ENCODE data around the gene GNGT2.

GNGT2 gene

DNA sequence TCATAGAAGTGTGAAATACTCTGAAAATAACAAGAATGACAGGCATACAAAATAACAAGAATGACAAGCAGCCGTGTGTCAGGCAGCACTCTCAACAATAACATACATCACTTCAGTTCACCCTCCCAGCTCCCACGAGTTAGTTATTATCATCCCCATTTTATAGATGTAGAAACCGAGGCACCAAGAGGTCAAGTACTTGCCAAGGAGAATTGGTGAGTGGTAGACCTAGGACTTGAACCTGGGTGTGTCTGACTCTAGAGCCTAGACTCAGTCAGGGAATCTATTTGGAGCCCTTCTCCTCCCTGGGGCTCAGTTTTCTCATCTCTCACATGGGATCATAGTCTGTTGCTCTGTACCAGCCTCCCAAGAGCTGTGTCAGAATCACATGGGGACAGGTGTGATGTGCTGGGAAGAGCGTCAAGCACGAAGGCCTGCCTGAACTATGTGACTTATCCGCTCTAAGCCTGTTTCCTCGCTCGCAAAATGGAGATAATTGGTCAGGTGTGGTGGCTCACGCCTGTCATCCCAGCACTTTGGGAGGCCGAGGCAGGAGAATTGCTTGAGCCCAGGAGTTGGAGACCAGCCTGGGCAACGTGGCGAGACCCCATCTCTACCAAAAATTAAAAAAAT lies 39.6 kb upstream of the GNGT2 start:
- ChIA-PET POLR2A (no interaction called here), CTCF (interaction anchor here (0.9 to 1.2 kb wide), 2 partner anchors 23 to 28 kb away, joined by 3 read pairs; no protein-coding TSS in a partner anchor)
- no peak for DNase-seq (ENCODE audit: extremely low spot score)
- TF ChIP-seq, protein P1, sequence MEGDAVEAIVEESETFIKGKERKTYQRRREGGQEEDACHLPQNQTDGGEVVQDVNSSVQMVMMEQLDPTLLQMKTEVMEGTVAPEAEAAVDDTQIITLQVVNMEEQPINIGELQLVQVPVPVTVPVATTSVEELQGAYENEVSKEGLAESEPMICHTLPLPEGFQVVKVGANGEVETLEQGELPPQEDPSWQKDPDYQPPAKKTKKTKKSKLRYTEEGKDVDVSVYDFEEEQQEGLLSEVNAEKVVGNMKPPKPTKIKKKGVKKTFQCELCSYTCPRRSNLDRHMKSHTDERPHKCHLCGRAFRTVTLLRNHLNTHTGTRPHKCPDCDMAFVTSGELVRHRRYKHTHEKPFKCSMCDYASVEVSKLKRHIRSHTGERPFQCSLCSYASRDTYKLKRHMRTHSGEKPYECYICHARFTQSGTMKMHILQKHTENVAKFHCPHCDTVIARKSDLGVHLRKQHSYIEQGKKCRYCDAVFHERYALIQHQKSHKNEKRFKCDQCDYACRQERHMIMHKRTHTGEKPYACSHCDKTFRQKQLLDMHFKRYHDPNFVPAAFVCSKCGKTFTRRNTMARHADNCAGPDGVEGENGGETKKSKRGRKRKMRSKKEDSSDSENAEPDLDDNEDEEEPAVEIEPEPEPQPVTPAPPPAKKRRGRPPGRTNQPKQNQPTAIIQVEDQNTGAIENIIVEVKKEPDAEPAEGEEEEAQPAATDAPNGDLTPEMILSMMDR (IDR thresholded peaks at IDR 0.05; ENCODE audit: control extremely low read depth, extremely low read depth, low read depth, missing control alignments): no peak

DNA sequence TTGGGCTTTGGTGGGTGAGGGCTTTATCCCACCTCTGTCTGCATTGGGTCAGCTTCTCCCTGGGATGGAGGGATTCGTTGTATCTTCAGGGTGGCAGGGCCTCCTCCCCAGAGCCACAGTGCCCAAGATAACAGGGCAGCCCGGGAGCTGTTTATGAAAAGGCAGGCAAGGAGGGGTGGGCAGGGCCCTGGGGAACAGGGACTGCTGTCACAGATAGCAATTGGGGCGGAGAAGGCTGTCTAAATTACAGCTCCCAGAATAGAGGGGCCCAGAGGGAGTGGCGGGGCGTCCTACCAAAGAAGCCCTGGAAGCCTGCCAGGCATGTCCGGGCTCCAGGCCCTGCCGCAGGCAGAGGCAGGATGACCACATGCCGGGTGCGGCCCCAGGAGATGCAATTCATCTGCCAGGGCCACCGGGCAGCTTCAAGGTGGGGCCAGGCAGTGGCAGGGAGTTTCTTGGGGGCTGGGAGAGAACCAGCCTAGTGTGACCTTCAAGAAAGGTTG lies 39.0 kb upstream of the GNGT2 start:
- TF ChIP-seq, protein P1 (IDR thresholded peaks at IDR 0.05; ENCODE audit: control extremely low read depth, extremely low read depth, low read depth, missing control alignments): no peak
- ChIA-PET CTCF (interaction anchor here (0.9 to 1.2 kb wide), 2 partner anchors 22 to 27 kb away, joined by 3 read pairs; no protein-coding TSS in a partner anchor), POLR2A (no interaction called here)
- DNase-seq (ENCODE audit: extremely low spot score): no peak

DNA sequence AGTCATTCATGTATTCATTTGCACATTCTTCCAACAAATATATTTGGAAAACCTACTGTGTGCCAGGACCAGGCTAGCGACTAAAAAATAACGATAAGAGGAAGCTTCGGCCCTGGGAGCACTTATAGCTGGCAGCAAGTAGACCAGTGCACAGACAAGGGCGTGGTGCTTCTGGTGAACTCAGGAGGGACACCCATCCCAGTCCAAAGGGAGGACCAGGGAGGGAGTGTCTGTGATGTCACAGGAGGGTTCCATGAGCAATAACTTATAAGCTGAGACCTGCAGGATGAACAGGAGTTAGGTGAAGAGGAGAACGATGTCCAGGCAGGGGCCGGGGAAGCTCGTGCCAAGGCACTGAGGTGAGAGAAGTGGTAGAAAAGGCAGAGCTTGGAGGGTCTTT lies 37.6 kb upstream of the GNGT2 start:
- CTCF ChIA-PET: no interaction called here
- TF ChIP-seq, protein P1 (IDR thresholded peaks at IDR 0.05; ENCODE audit: control extremely low read depth, extremely low read depth, low read depth, missing control alignments): no peak
- POLR2A ChIA-PET: no interaction called here
- no peak for DNase-seq (ENCODE audit: extremely low spot score)

DNA sequence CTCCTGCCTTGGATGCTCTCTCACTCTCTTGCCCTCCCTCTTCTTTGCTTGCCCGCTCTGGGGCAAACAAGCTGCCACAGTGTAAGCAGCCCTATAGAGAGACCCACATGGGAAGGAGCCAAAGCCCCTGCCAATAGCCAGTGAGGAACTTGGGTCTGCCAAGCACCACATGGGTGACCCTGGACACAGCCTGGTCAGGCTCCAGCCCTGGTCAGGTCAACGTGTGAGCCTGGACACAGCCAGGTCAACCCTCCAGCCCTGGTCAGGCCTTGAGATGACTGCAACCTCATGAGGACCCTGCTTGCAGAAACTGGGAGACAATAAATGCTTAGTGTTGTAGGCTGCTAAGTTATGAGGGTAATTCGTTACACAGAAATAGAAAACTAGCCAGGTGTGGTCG lies 34.5 kb upstream of the GNGT2 start:
- TF ChIP-seq, protein P1 (IDR thresholded peaks at IDR 0.05; ENCODE audit: control extremely low read depth, extremely low read depth, low read depth, missing control alignments): no peak
- no peak for DNase-seq (ENCODE audit: extremely low spot score)
- POLR2A ChIA-PET: no interaction called here
- CTCF ChIA-PET: no interaction called here

DNA sequence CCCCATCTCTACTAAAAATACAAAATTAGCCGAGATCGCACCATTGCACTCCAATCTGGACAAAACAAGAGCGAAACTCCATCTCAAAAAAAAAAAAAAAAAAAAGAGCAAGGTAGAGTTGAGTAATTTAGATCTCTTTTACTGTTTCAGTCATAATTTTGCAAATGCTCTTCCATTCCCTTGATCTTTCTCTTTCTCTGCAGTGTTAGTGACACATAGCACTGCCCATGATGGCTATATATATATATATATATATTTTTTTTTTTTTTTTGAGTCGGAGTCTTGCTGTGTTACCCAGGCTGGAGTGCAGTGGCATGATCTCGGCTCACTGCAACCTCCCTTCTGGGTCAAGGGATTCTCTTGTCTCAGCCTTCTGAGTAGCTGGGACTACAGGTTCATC lies 32.4 kb upstream of the GNGT2 start:
- TF ChIP-seq, protein P1 (IDR thresholded peaks at IDR 0.05; ENCODE audit: control extremely low read depth, extremely low read depth, low read depth, missing control alignments): no peak
- no peak for DNase-seq (ENCODE audit: extremely low spot score)
- POLR2A ChIA-PET: no interaction called here
- CTCF ChIA-PET: interaction anchor here (1.8 to 3.7 kb wide), 2 partner anchors 15 to 63 kb away, joined by 5 to 15 read pairs; no protein-coding TSS in a partner anchor

DNA sequence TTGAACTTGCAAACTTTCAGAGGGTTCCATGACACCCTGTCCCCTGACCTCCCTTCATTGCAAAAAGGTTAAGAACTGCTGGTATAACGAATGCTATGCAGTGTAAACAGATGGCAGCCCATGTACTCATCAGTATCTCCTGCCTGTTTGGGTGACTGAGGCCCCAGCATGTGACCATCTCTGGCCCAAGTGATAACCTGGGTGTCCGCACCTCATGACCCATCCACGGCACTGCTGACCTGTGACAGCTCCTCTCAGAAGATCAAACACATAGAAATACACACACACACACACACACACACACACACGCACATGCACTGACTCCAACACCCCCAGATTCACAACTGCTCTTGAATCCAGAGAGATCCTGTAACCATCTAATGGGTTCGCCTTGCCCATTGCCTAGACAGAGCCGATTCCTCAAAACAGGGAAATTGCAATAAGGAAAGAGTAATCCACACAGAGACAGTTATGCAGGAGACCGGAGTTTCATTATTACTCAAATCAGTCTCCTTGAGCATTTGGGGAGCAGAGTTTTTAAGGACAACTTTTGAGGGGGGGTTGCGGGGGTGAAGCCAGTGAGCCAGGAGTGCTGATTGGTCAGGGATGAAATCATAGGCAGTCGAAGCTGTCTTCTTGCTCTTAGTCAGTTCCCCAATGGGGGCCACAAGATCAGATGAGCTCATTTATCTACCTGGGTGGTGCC lies 31.5 kb upstream of the GNGT2 start:
- ChIA-PET CTCF (interaction anchor here (1.8 to 3.7 kb wide), 2 partner anchors 14 to 62 kb away, joined by 5 to 15 read pairs; no protein-coding TSS in a partner anchor), POLR2A (no interaction called here)
- no peak for DNase-seq (ENCODE audit: extremely low spot score)
- TF ChIP-seq, protein P1 (IDR thresholded peaks at IDR 0.05; ENCODE audit: control extremely low read depth, extremely low read depth, low read depth, missing control alignments): no peak
